Skeletal muscle tissue (tissue), 2 donors: ENCODE measurements around the gene ATE1. TPM values are rescaled to one million over a fixed set of nuclear protein-coding genes. Genes with fewer than 3 reads are reported as not detected.

Experiments
- small RNA-seq: library from RNA; depleted of rRNA; stranded (forward); fragments of <200 nt; gene quantifications from one replicate; pipeline ENCODE3, GENCODE V24; 2014
- total RNA-seq: library from RNA; depleted of rRNA; stranded (reverse); fragments of >200 nt; gene quantifications from one replicate; pipeline ENCODE4 v1.2.3, GENCODE V29; 2014

ATE1 gene
- total RNA-seq, 1 donor from 2014 or later, result 30.3 TPM

Small RNA genes lying within 50 kb of the gene (small RNA-seq; reads per million reads assigned to genes)
- not detected for gene RF00019
- not detected for gene RF02219

Other genes with a start within 250 kb of the ATE1 start
- 31.3 TPM for gene NSMCE4A, start 47.2 kb upstream of the ATE1 start, total RNA-seq
- 37.6 TPM for gene TACC2, start 61.1 kb upstream of the ATE1 start, total RNA-seq